Measurements from ENCODE around the gene ADAMTS17.

DNA sequence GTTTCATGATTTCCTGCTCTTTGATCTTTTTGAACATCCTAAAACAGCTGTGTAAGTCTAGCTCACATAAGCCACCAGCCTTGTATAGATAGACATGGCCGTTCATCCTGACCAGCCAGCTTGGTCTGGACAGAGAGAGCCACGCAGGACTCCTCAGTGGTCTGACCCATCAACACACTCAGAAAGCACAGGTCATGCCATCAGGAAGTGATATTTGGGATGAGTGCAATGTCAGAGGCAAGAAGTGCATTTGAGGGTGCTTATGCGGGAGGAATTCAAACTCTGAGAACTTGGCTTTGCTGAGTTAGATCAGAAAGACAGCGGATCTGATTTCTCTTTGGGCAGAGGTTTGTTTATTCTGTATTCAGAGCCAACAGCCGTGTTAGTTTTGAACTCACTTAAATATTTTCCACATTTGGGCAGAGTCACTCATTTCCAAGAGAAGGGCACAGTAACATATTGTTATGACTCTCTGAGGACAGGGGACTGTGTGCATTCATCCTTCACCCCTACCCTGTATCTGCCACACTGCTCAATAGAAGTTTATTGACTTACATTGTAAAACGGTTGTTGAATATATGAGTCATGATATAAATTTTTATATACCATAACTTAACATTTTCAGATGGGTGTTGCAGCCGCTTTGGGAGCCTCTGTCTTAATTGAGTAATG is 383.2 kb downstream of the ADAMTS17 start:
- TF ChIP-seq, protein P1, sequence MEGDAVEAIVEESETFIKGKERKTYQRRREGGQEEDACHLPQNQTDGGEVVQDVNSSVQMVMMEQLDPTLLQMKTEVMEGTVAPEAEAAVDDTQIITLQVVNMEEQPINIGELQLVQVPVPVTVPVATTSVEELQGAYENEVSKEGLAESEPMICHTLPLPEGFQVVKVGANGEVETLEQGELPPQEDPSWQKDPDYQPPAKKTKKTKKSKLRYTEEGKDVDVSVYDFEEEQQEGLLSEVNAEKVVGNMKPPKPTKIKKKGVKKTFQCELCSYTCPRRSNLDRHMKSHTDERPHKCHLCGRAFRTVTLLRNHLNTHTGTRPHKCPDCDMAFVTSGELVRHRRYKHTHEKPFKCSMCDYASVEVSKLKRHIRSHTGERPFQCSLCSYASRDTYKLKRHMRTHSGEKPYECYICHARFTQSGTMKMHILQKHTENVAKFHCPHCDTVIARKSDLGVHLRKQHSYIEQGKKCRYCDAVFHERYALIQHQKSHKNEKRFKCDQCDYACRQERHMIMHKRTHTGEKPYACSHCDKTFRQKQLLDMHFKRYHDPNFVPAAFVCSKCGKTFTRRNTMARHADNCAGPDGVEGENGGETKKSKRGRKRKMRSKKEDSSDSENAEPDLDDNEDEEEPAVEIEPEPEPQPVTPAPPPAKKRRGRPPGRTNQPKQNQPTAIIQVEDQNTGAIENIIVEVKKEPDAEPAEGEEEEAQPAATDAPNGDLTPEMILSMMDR (IDR thresholded peaks at IDR 0.05) = no peak
- TF ChIP-seq EZH2 (IDR thresholded peaks at IDR 0.05) = no peak

Data from neural progenitor cell (in vitro differentiated cells).